Endodermal cell (in vitro differentiated cells): ENCODE measurements around the gene MMP24. TPM values are rescaled to one million over a fixed set of nuclear protein-coding genes. Genes with fewer than 3 reads are reported as not detected.

Experiments
- DNase-seq: peaks from one replicate; pipeline ENCODE4 v3.0.0-alpha.2; 2017
- H3K27ac ChIP-seq: 2 replicates; pipeline ENCODE4 v1.5.1; 2013; ENCODE audit warnings: mild to moderate bottlenecking, low read depth, low read length, moderate library complexity
- H3K27me3 ChIP-seq: 2 replicates; pipeline ENCODE4 v1.6.1; 2013; ENCODE audit warnings: mild to moderate bottlenecking, low read length, moderate library complexity; ENCODE audit not compliant: insufficient read depth, control insufficient read depth, poor library complexity, severe bottlenecking
- H3K36me3 ChIP-seq: 2 replicates; pipeline ENCODE4 v1.7.0; 2013; ENCODE audit warnings: mild to moderate bottlenecking, low read length, moderate library complexity; ENCODE audit not compliant: control insufficient read depth, insufficient read depth
- H3K4me1 ChIP-seq: one replicate; pipeline ENCODE4 v1.7.0; 2013; ENCODE audit warnings: low read length; ENCODE audit not compliant: control insufficient read depth, insufficient read depth
- H3K4me3 ChIP-seq: 2 replicates; pipeline ENCODE4 v1.5.1; 2013; ENCODE audit warnings: mild to moderate bottlenecking, low read length, moderate library complexity
- H3K9ac ChIP-seq: 2 replicates; pipeline ENCODE4 v1.6.1; 2013; ENCODE audit warnings: mild to moderate bottlenecking, low read length, moderate library complexity; ENCODE audit not compliant: poor library complexity, severe bottlenecking; ENCODE audit errors: extremely low read depth
- H3K9me3 ChIP-seq: 2 replicates; pipeline ENCODE4 v1.6.1; 2013; ENCODE audit warnings: mild to moderate bottlenecking, low read length, moderate library complexity; ENCODE audit not compliant: control insufficient read depth
- H3K27ac Mint-ChIP-seq: 2 replicates; pipeline ENCODE4 v1.8.0; 2020; ENCODE audit warnings: mixed read lengths
- H3K27me3 Mint-ChIP-seq: 2 replicates; pipeline ENCODE4 v1.8.0; 2021; ENCODE audit warnings: mild to moderate bottlenecking, mixed read lengths; ENCODE audit not compliant: insufficient read depth
- H3K36me3 Mint-ChIP-seq: 2 replicates; pipeline ENCODE4 v1.8.0; 2020; ENCODE audit warnings: low read depth, mixed read lengths
- H3K4me1 Mint-ChIP-seq: 2 replicates; pipeline ENCODE4 v1.8.0; 2020; ENCODE audit warnings: mixed read lengths
- H3K4me3 Mint-ChIP-seq: 2 replicates; pipeline ENCODE4 v1.8.0; 2020; ENCODE audit warnings: mild to moderate bottlenecking, moderate library complexity, mixed read lengths
- H3K9me3 Mint-ChIP-seq: 2 replicates; pipeline ENCODE4 v1.8.0; 2020; ENCODE audit warnings: mild to moderate bottlenecking, mixed read lengths
- WGBS, 2 experiments: methylation state at CpG; one replicate each; pipeline versions ENCODE4 v1.1.5 to v1.1.7; 2013; ENCODE audit warnings: missing lambda C conversion rate in 2 of 2, mixed read lengths in 1 of 2; ENCODE audit not compliant: insufficient coverage in 1 of 2, insufficient read length in 1 of 2; 5-methylcytosine and 5-hydroxymethylcytosine counted together
- long read RNA-seq, 4 experiments: library from polyadenylated mRNA in 2 of 4; library from RNA in 1 of 4; library from capped mRNA in 1 of 4; stranded (forward) in 3 of 4; unstranded in 1 of 4; transcript quantifications; one replicate each; pipeline ENCODE4 v2.0.0, GENCODE V29; 2020 to 2021; ENCODE audit warnings: inconsistent platforms in 1 of 4
- polyA plus RNA-seq, 2 experiments: library from polyadenylated mRNA; stranded (reverse); fragments of 50-300 nt; gene quantifications; one replicate each; pipeline ENCODE4 v1.2.3, GENCODE V29; 2013
- total RNA-seq, 2 donors: library from RNA; stranded (reverse); fragmentation: NEBNext Ultra II Directional in 1 of 2; extraction: Animal tissue kit (Norgen Biotek cat#: 25700) in 1 of 2; gene quantifications; 2 replicates in 1 of 2; 3 replicates in 1 of 2; pipeline ENCODE4 v1.2.1, GENCODE V29; 2021
- TF ChIP-seq, protein P1 (sequence below): fragments of 200-600 bp; sonication (generic); conservative IDR thresholded peaks from 2 replicates; pipeline ENCODE4 v1.5.0; 2021; ENCODE audit warnings: antibody characterized with exemption, mild to moderate bottlenecking

Gene MMP24
- total RNA-seq: 1 to 10 TPM; 1.3 to 5.9 TPM
- 2.7 TPM for polyA plus RNA-seq (2013, experiment 1 of 2)
- 1.6 TPM for polyA plus RNA-seq (2013, experiment 2 of 2)
- long read RNA-seq, experiment 1: 0 reads
- long read RNA-seq, experiment 2, full-length matches to known transcripts: 5 of 8 reads
- long read RNA-seq, experiment 2, partial matches to known transcripts: 0 of 8 reads
- long read RNA-seq, experiment 2, other reads (novel, unspliced or antisense): 3 of 8 reads
- long read RNA-seq, experiment 3, partial matches to known transcripts: 6 of 15 reads
- long read RNA-seq, experiment 3, other reads (novel, unspliced or antisense): 9 of 15 reads
- long read RNA-seq, experiment 4, partial matches to known transcripts: 0 of 2 reads
- long read RNA-seq, experiment 4, other reads (novel, unspliced or antisense): 2 of 2 reads

DNA sequence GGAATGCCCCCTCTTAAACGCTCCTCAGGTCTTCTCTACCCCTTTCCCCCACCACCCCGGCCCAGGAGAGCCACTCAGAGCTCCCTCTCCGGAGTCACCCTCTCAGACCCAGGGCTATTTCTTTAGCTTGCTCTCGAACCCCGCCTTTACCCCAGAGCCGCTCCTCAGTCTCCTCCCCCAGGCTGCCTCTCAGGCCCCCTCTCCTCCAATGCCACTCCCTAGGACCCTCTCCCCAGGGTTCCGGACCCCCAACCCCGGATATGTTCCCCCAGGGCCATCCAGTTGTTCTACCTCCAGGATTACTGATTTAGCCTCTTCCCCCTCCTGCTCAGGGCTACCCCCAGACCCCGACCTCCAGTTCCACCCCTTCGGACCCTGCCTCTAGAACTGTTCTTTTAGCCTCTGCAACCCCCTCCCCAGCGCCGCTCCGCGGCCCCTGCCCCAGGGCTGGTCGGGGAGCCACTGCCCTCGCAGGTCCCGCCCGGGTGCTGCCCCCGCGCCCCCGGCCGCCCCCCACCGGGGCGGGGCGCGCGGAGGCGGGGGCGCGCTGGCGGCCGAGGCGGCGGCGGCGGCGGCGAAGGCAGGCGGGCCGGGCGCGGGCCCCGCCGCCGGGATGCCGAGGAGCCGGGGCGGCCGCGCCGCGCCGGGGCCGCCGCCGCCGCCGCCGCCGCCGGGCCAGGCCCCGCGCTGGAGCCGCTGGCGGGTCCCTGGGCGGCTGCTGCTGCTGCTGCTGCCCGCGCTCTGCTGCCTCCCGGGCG, at the start of gene MMP24:
MMP24 (plus strand) TSS at position 565 of the 758 bp plus-strand sequence; CDS start at position 614, 49 bp downstream.
- WGBS, 2 experiments: 0 to 2% methylated on average over 1 to 60 of the region's 70 CpGs
- no peak within 1 kb of the TSS for H3K9ac ChIP-seq
- Mint-ChIP-seq H3K4me1 (peaks cover 12% of the 10 kb centered on the region), H3K9me3 (peaks cover 6% of the 10 kb centered on the region), H3K27ac (no peak within 1 kb of the TSS), H3K36me3 (no peaks in the 10 kb centered on the region), H3K27me3 (peaks cover 52% of the 10 kb centered on the region), H3K4me3 (peak within 1 kb of the TSS; percentile 59)
- H3K4me1 ChIP-seq: no peaks in the 10 kb centered on the region
- DNase-seq: peak; percentile 74
- TF ChIP-seq, protein P1, sequence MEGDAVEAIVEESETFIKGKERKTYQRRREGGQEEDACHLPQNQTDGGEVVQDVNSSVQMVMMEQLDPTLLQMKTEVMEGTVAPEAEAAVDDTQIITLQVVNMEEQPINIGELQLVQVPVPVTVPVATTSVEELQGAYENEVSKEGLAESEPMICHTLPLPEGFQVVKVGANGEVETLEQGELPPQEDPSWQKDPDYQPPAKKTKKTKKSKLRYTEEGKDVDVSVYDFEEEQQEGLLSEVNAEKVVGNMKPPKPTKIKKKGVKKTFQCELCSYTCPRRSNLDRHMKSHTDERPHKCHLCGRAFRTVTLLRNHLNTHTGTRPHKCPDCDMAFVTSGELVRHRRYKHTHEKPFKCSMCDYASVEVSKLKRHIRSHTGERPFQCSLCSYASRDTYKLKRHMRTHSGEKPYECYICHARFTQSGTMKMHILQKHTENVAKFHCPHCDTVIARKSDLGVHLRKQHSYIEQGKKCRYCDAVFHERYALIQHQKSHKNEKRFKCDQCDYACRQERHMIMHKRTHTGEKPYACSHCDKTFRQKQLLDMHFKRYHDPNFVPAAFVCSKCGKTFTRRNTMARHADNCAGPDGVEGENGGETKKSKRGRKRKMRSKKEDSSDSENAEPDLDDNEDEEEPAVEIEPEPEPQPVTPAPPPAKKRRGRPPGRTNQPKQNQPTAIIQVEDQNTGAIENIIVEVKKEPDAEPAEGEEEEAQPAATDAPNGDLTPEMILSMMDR: no peak
- peak within 1 kb of the TSS; percentile 76 for H3K4me3 ChIP-seq
- H3K27me3 ChIP-seq: peaks cover 56% of the 10 kb centered on the region
- H3K27ac ChIP-seq: no peak within 1 kb of the TSS
- no peaks in the 10 kb centered on the region for H3K9me3 ChIP-seq
- no peaks in the 10 kb centered on the region for H3K36me3 ChIP-seq

DNA sequence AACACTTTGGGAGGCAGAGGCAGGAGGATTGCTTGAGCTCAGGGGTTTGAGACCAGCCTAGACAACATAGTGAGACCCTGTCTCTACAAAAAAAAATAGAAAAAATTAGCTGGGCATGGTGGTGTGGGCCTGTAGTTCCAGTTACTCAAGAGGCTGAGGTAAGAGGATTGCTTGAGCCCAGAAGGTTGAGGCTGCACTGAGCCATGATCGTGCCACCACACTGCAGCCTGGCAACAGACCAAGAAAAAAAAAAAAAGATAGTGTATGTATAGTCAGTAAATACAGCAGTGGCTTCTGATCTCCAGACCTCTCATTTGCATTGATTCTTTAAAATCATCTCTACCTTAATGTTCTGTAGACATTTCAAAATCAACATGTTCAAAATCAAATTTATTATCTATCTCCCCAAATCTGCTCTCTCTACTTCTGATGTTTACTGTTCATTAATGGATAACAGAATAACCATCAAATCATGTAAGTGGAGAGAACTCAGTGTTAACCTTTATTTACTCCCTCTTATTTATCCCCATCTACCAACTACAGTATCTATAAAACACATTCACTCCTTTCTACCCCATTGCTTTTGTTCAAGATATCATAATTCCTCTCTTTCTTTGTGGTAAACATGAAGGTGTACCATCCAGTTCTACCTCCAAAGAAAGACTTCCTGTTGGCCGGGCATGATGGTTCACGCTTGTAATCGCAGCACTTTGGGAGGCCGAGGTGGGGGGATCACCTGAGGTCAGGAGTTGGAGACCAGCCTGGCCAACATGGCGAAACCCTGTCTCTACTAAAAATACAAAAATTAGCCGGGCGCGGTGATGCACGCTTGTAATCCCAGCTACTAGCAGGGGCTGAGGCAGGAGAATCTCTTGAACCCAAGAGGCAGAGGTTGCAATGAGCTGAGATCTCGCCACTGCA, 46.9 kb upstream of the MMP24 start:
- Mint-ChIP-seq H3K27ac (no peak overlapping the region), H3K4me3 (no peak overlapping the region), H3K36me3 (no peaks in the 10 kb centered on the region), H3K4me1 (peaks cover 7% of the 10 kb centered on the region), H3K27me3 (peaks cover 11% of the 10 kb centered on the region), H3K9me3 (peaks cover 45% of the 10 kb centered on the region)
- TF ChIP-seq, protein P1: no peak
- no peak for DNase-seq
- H3K9ac ChIP-seq: no peak overlapping the region
- no peaks in the 10 kb centered on the region for H3K36me3 ChIP-seq
- WGBS, 2 experiments: 91 to 92% methylated on average over 5 to 10 of the region's 11 CpGs
- no peaks in the 10 kb centered on the region for H3K4me1 ChIP-seq
- H3K9me3 ChIP-seq: no peaks in the 10 kb centered on the region
- no peak overlapping the region for H3K27ac ChIP-seq
- no peak overlapping the region for H3K4me3 ChIP-seq
- H3K27me3 ChIP-seq: no peaks in the 10 kb centered on the region

DNA sequence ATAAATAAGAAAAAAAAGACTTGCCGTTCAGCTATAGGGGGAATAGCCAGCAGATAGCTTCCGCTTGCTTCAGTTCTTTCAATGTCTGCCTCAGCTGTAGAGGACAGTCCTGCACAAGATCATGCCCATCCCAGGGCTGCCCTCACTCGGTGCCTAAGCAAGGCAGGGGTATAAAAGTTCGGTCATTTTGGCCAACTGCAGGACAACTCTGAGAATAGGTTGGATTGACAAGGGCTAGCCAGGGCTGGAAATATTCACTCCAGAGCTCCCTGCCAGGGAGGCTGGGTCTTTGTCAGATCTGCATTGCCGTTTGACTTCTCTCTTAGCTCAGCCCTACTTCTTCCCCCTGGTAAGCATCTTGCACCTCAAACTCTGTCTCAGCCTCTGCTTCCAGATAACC, 46.2 kb upstream of the MMP24 start:
- no peak overlapping the region for H3K27ac ChIP-seq
- Mint-ChIP-seq H3K27me3 (peaks cover 6% of the 10 kb centered on the region), H3K4me1 (peaks cover 7% of the 10 kb centered on the region), H3K4me3 (no peak overlapping the region), H3K27ac (no peak overlapping the region), H3K9me3 (peaks cover 50% of the 10 kb centered on the region), H3K36me3 (no peaks in the 10 kb centered on the region)
- DNase-seq: no peak
- TF ChIP-seq, protein P1: no peak
- no peak overlapping the region for H3K4me3 ChIP-seq
- H3K36me3 ChIP-seq: no peaks in the 10 kb centered on the region
- H3K9ac ChIP-seq: no peak overlapping the region
- H3K27me3 ChIP-seq: no peaks in the 10 kb centered on the region
- H3K9me3 ChIP-seq: no peaks in the 10 kb centered on the region
- no peaks in the 10 kb centered on the region for H3K4me1 ChIP-seq
- 92 to 94% methylated on average over 1 to 5 of the region's 5 CpGs for WGBS, 2 experiments
